IgD-negative memory B cell (primary cell): ENCODE results near the gene IL25. TPM values are rescaled to one million over a fixed set of nuclear protein-coding genes. Genes with fewer than 3 reads are reported as not detected.

ENCODE experiments used
- H3K27ac Mint-ChIP-seq, 3 donors: one replicate each; pipeline ENCODE4 v1.8.0; 2020 to 2022; ENCODE audit warnings: mild to moderate bottlenecking in 3 of 3, mixed read lengths in 3 of 3, moderate library complexity in 1 of 3
- H3K27me3 Mint-ChIP-seq: one replicate; pipeline ENCODE4 v1.8.0; 2021; ENCODE audit warnings: mixed read lengths
- H3K36me3 Mint-ChIP-seq: one replicate; pipeline ENCODE4 v1.8.0; 2020; ENCODE audit warnings: mild to moderate bottlenecking, mixed read lengths
- H3K4me1 Mint-ChIP-seq, 3 donors: one replicate each; pipeline ENCODE4 v1.8.0; 2020 to 2022; ENCODE audit warnings: mixed read lengths in 3 of 3, mild to moderate bottlenecking in 1 of 3
- H3K4me3 Mint-ChIP-seq, 4 donors: one replicate each; pipeline ENCODE4 v1.8.0; 2020 to 2022; ENCODE audit warnings: mild to moderate bottlenecking in 4 of 4, mixed read lengths in 4 of 4, moderate library complexity in 3 of 4
- H3K9me3 Mint-ChIP-seq, 3 donors: one replicate each; pipeline ENCODE4 v1.8.0; 2020 to 2021; ENCODE audit warnings: mixed read lengths in 3 of 3, mild to moderate bottlenecking in 1 of 3
- polyA plus RNA-seq: library from polyadenylated mRNA; unstranded; fragments of 300-500 nt; fragmentation: Illumina TruSeq; gene quantifications from one replicate; pipeline ENCODE4 v1.2.3, GENCODE V29; 2021

Gene IL25
- polyA plus RNA-seq, 1 donor from 2014 or later, result not detected

DNA sequence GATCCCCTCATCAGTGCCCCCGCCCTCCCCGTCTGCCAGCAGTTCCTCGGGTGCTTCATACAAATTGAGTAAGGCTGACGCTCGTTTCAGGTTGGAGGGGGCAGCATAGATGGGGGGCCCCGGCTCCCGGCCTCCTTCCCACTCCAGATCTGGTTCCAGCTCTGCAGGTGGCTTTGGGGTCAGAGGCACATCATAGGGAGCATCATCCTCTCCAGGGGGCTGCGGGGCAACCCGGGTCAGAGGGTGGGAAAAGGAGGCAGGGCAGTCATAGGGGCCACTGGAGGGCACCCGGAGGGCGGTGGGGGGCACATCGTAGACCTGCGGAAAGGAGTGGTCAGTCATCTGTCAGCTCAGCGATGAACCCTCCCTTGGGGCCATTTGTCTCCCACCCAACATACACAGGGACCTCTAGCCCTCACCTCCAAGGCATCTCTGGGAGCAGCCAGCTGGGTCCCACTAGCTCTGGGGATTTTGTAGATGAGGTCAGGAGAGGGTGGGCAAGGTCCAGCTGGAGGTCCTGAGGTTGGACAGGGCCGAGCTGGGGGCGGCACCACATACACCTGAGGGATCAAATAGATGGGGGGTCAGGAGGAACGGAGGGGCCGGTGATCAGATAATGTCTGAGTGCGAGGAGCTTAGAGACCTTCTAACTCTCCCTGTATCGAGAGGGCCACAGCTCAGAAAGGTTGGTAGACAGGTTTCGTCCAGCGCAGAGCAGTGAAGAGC, 12.7 kb upstream of the IL25 start:
- Mint-ChIP-seq H3K4me3 (no peak overlapping the region), H3K36me3 (no peaks in the 10 kb centered on the region), H3K27me3 (peaks cover 27% of the 10 kb centered on the region), H3K27ac (no peak overlapping the region), H3K4me1 (no peaks in the 10 kb centered on the region), H3K9me3 (no peaks in the 10 kb centered on the region)

DNA sequence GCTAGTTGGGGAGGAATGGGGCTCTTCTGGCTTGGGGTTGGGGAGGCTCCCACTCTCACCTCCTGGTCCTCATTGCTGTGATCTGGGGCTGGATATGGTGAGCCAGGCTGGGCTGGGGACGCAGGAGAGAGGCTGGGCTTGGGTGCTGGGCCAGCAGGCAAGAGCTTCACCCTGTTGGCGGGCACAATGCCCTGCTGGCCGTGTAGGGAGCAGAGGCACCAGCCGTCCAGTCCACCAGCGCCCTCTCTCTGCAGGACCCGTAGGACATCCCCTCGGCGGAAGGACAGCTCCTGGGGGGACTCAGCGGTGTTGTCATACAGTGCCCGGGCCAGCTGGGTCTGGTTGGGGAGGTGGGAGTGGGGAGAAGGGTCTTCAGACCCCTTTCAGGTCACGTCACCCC, 12.1 kb upstream of the IL25 start:
- Mint-ChIP-seq H3K36me3 (no peaks in the 10 kb centered on the region), H3K4me1 (no peaks in the 10 kb centered on the region), H3K27ac (no peak overlapping the region), H3K27me3 (peaks cover 20% of the 10 kb centered on the region), H3K9me3 (no peaks in the 10 kb centered on the region), H3K4me3 (no peak overlapping the region)

DNA sequence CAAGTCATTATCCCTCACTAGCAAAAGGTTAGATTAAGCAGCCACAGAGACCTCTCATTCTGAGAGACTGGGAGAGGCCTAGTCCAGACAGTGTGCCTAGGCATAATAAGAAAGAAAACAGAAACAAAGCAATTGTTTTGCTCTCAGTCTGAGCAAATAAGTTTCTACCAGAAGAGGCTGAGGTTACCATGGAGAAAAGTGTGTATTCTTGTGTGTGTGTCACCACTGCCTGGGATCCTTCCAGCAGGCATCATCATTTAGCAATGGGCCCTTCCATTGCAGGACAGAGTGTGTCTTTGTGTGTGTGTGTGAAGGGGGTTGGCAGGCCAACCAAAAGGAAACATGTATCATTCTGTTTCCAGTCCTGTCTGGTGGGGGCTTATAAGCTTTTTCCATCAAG, 11.3 kb upstream of the IL25 start:
- H3K4me3 Mint-ChIP-seq, result no peak overlapping the region
- no peaks in the 10 kb centered on the region for H3K9me3 Mint-ChIP-seq
- H3K36me3 Mint-ChIP-seq, result no peaks in the 10 kb centered on the region
- H3K4me1 Mint-ChIP-seq, result no peaks in the 10 kb centered on the region
- H3K27me3 Mint-ChIP-seq, result peaks cover 13% of the 10 kb centered on the region
- no peak overlapping the region for H3K27ac Mint-ChIP-seq

DNA sequence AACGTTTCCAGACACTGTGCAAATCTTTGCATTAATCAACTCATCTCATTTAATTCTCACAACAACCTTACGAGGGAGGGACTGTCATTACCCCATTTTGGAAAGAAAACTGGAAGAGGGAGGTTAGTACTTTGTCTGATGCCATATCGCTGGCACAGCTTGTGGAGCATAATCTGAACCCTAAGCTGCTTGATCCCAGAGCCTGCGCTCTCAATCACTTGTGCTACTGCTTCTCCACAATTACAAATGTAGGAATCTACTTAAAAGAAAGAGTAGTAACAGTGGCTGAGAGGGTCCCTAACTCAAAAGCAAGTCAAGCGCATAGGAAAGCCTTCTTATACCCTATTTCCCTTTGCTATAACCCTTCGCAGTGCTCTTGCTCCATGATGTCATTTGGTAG, 10.8 kb upstream of the IL25 start:
- H3K27ac Mint-ChIP-seq, result no peak overlapping the region
- no peaks in the 10 kb centered on the region for H3K9me3 Mint-ChIP-seq
- H3K4me3 Mint-ChIP-seq, result no peak overlapping the region
- H3K4me1 Mint-ChIP-seq, result no peaks in the 10 kb centered on the region
- peaks cover 13% of the 10 kb centered on the region for H3K27me3 Mint-ChIP-seq
- no peaks in the 10 kb centered on the region for H3K36me3 Mint-ChIP-seq

DNA sequence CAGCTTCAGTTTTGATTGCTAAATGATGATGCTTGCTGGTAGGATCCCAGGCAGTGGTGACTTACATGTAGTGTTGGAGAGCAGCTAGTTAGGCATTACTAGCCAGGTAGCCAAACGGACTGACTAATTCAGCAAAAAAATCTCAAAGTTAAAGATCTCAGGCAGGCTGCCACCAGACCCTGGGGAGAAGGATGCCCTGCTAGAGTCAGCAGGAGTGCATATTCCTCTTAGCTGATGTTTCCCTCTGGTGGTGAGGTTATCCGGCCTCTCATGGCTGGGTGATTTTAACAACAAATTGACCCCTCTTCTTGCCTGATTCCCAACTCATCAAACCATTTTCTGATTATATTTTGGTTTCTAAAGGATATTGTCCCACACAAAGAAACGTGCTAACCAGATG, 10.4 kb upstream of the IL25 start:
- H3K27me3 Mint-ChIP-seq, result peaks cover 17% of the 10 kb centered on the region
- H3K36me3 Mint-ChIP-seq, result no peaks in the 10 kb centered on the region
- H3K4me3 Mint-ChIP-seq, result no peak overlapping the region
- H3K9me3 Mint-ChIP-seq, result no peaks in the 10 kb centered on the region
- H3K27ac Mint-ChIP-seq, result no peak overlapping the region
- H3K4me1 Mint-ChIP-seq, result no peaks in the 10 kb centered on the region

DNA sequence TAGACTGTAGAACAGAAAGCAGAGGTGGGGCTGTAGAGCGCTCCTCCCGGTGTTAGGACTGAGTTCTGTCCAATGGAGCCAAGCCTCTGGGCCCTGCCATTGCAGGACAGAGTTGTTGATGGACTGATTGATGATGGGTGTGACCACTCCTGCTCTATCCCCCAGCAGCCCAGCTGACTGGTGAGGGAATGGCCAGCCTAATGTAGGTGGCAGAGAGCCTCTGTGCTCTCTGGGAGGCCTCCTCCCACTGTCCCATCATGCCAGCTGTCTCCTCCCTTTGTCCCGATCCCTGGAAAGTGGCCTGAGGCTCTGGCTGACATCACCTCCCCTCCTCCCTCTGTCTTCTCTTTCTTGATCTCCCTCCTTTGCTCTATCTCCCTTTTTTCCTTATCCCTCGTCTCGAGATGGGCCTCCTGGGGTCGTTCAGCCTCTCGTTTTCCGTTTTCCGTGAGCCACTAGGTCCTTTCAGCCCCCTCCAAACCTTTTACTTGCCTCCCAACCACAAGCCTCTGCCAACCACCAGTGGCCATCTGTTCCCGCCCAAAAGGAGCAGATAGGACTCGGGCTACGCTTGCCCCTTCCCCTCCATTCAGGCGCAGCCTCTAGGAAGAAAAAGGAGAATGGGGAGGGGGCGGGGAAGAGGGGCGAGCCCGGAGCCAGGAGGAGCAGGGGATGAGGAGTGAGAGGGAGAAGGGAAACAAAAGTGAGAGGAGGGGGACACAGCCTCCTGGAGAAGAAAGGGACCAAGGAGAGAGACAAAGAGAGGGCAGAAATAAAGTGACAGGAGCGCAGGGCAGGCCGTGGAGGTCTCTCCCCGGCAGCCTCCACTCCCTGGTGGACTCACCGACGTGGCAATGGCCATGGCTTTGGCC, 8.2 kb upstream of the IL25 start:
- H3K4me3 Mint-ChIP-seq, result no peak overlapping the region
- no peaks in the 10 kb centered on the region for H3K4me1 Mint-ChIP-seq
- peaks cover 23% of the 10 kb centered on the region for H3K27me3 Mint-ChIP-seq
- H3K27ac Mint-ChIP-seq, result no peak overlapping the region
- H3K9me3 Mint-ChIP-seq, result no peaks in the 10 kb centered on the region
- H3K36me3 Mint-ChIP-seq, result no peaks in the 10 kb centered on the region

DNA sequence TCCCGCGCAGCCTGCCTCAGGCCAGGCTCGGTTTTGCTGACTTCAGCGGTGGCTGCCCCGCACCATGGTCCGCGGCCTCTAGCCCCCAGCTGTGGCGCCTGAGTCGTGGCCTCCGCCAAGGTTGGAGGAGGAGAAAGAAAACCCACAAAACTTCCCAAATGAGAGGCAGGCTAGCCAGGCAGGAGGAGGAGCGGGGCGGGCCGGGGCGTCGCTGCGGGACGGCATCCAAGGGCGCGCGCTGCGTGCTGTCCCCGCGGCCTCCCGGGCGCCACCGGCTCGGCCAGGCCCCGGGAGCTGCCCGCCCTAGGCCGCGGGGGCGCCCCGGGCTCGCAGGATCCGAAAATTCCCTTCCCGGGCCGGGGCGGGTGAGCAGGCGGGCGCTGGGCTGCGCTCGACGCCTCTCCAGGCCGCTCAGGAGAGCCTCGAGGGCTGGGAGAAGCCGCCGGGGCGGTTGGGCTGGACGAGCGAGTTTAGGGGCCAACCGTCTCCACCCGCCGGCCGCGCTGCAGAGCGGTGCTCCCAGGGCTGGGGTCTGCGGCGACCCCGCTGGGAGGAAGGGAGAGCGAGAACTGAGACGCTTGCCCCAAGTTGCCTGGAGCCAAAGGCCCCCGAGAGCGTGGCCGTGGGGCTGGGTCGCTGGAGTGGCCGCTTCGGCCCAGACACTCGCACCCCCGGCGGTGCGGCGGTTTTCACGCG, 7.4 kb upstream of the IL25 start, which contains the start of gene EFS:
Gene EFS, minus strand, starts transcription at position 137 of the 696 bp plus-strand sequence. CDS start 147 bp downstream, outside the sequence.
- peak within 1 kb of the TSS in 1 of 4 donors; percentile 33 for H3K4me3 Mint-ChIP-seq
- H3K4me1 Mint-ChIP-seq, result no peaks in the 10 kb centered on the region
- no peaks in the 10 kb centered on the region for H3K36me3 Mint-ChIP-seq
- H3K27ac Mint-ChIP-seq, result no peak within 1 kb of the TSS
- H3K9me3 Mint-ChIP-seq, result no peaks in the 10 kb centered on the region
- peaks cover 23% of the 10 kb centered on the region for H3K27me3 Mint-ChIP-seq

DNA sequence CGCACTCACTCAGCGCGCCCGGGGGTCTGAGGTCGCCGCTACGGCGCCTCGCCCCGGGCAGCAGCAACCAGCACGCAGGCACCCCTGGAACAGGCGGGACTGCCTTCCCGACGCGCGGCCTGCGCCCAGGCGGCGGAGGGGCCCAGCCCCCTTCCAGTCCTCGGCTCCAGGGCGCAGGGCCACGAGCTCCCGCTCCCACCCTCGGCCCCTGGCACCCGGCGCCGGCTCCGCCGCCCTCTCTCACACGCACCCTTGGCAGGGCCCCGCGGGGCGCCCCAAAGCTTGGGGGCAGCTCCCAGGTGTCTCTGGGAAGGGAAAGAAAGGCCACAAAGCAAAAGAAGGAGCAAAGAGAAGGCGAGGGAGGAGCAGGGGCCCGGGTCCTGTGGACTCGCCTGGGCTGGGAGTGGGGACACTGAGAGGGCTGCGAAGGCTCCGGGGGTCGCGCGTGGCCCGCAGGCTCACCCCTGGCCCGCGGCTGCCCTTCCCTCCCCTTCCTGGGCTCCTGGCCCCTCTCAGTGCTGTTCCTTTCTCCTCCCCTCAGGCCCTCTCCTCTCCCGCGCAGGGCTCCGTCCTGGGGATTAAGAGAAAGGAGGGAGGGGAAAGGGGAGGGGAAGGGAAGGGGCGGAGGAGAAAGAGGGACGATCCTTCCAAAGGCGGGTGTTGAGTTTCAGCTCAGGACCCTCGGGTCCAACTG, 6.7 kb upstream of the IL25 start:
- peaks cover 23% of the 10 kb centered on the region for H3K27me3 Mint-ChIP-seq
- H3K4me3 Mint-ChIP-seq, result no peak overlapping the region
- H3K4me1 Mint-ChIP-seq, result no peaks in the 10 kb centered on the region
- H3K36me3 Mint-ChIP-seq, result no peaks in the 10 kb centered on the region
- H3K27ac Mint-ChIP-seq, result no peak overlapping the region
- no peaks in the 10 kb centered on the region for H3K9me3 Mint-ChIP-seq

DNA sequence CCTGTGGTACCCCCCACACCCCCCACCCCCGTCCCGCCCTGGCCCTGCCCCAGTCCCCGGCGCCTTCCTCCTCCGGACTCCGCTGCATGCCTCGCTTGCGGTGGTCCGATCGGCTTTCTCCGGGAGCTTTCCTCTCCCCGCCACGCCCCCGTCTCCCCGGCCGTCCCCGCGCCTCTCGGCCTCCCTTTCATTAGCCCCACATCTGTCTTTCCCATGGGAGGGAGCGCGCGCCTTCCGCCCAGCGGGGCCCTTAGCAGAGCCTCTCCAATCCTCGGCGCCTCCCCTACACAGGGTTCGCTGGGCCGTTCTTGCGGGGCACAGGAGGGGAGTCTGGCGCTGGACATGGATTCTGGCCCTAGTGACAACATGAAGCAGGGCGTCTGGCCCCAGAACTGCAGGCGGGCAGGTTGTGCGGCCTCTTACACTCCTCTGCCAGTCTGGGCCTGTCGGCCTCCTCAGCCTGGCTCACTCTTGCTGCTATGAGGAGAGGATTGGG, 6.1 kb upstream of the IL25 start:
- Mint-ChIP-seq H3K4me1 (no peaks in the 10 kb centered on the region), H3K4me3 (no peak overlapping the region), H3K27me3 (peaks cover 23% of the 10 kb centered on the region)

DNA sequence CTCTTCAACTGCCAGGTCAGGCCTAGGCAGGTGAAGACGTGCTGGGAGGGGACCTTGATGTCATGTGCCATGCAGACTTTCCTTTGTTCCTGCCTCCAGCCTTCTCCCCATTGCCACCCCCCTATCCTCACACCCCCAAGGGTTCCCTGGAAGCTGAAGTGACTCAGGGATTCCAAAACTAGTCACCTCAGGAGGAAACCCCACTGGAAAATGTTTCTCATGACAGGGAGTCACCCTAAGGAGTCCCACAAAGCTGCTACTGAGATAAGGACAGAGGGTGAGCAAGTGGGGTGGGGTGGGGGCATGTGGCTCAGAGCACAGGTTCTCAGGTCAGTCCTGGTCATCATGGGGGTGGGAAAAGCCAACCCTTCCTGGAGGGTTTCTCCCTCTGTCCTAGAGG, 2.4 kb upstream of the IL25 start:
- Mint-ChIP-seq H3K27ac (no peak overlapping the region), H3K4me3 (no peak overlapping the region), H3K36me3 (no peaks in the 10 kb centered on the region), H3K9me3 (no peaks in the 10 kb centered on the region), H3K4me1 (no peaks in the 10 kb centered on the region), H3K27me3 (peaks cover 17% of the 10 kb centered on the region)

More for the DNA sequence above, 6.1 kb upstream of the IL25 start:
- no peaks in the 10 kb centered on the region for H3K36me3 Mint-ChIP-seq
- H3K27ac Mint-ChIP-seq, result peak overlapping the region in 1 of 3 donors; percentile 88
- H3K9me3 Mint-ChIP-seq, result no peaks in the 10 kb centered on the region

DNA sequence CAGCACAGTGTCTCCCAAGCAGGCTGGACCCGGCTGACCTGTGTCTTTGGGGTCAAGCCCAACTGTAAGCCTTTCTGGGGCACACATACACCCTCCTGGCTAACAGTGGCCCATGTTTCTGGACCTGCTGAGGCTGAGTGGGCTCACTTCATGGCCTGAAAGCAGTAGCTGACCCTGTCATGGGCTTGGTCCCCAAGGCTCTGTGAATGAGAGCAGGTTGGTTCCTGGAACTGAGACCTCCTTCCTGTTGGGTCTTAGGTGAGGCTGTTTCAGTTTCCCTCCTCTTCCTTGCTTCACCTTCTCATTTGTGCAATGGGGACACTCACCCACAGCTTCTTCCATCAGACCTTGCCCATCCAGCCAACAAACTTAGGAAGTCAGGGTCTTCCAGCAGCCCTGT, 744 bp upstream of the IL25 start:
- H3K9me3 Mint-ChIP-seq, result no peaks in the 10 kb centered on the region
- H3K36me3 Mint-ChIP-seq, result no peaks in the 10 kb centered on the region
- H3K4me1 Mint-ChIP-seq, result no peaks in the 10 kb centered on the region
- H3K27me3 Mint-ChIP-seq, result peaks cover 13% of the 10 kb centered on the region
- no peak overlapping the region for H3K4me3 Mint-ChIP-seq
- no peak overlapping the region for H3K27ac Mint-ChIP-seq

DNA sequence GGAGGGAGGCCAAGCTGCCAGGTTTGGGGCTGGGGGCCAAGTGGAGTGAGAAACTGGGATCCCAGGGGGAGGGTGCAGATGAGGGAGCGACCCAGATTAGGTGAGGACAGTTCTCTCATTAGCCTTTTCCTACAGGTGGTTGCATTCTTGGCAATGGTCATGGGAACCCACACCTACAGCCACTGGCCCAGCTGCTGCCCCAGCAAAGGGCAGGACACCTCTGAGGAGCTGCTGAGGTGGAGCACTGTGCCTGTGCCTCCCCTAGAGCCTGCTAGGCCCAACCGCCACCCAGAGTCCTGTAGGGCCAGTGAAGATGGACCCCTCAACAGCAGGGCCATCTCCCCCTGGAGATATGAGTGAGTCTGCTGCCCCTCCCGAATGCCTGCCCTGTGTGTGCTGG, 432 bp downstream of the IL25 start:
- peaks cover 4% of the 10 kb centered on the region for H3K27me3 Mint-ChIP-seq
- H3K4me1 Mint-ChIP-seq, result no peaks in the 10 kb centered on the region
- H3K4me3 Mint-ChIP-seq, result no peak overlapping the region
- H3K36me3 Mint-ChIP-seq, result no peaks in the 10 kb centered on the region
- H3K9me3 Mint-ChIP-seq, result no peaks in the 10 kb centered on the region
- H3K27ac Mint-ChIP-seq, result no peak overlapping the region

DNA sequence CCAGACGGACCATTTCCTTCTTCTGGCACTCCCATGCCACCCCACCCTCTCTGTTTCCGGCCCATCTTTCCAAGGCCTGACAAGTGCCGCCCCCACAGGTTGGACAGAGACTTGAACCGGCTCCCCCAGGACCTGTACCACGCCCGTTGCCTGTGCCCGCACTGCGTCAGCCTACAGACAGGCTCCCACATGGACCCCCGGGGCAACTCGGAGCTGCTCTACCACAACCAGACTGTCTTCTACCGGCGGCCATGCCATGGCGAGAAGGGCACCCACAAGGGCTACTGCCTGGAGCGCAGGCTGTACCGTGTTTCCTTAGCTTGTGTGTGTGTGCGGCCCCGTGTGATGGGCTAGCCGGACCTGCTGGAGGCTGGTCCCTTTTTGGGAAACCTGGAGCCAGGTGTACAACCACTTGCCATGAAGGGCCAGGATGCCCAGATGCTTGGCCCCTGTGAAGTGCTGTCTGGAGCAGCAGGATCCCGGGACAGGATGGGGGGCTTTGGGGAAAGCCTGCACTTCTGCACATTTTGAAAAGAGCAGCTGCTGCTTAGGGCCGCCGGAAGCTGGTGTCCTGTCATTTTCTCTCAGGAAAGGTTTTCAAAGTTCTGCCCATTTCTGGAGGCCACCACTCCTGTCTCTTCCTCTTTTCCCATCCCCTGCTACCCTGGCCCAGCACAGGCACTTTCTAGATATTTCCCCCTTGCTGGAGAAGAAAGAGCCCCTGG, 3.1 kb downstream of the IL25 start:
- no peaks in the 10 kb centered on the region for H3K4me1 Mint-ChIP-seq
- H3K9me3 Mint-ChIP-seq, result no peaks in the 10 kb centered on the region
- H3K27me3 Mint-ChIP-seq, result peaks cover 1% of the 10 kb centered on the region
- no peak overlapping the region for H3K27ac Mint-ChIP-seq
- no peaks in the 10 kb centered on the region for H3K36me3 Mint-ChIP-seq
- peak overlapping the region in 1 of 4 donors; percentile 39 for H3K4me3 Mint-ChIP-seq

DNA sequence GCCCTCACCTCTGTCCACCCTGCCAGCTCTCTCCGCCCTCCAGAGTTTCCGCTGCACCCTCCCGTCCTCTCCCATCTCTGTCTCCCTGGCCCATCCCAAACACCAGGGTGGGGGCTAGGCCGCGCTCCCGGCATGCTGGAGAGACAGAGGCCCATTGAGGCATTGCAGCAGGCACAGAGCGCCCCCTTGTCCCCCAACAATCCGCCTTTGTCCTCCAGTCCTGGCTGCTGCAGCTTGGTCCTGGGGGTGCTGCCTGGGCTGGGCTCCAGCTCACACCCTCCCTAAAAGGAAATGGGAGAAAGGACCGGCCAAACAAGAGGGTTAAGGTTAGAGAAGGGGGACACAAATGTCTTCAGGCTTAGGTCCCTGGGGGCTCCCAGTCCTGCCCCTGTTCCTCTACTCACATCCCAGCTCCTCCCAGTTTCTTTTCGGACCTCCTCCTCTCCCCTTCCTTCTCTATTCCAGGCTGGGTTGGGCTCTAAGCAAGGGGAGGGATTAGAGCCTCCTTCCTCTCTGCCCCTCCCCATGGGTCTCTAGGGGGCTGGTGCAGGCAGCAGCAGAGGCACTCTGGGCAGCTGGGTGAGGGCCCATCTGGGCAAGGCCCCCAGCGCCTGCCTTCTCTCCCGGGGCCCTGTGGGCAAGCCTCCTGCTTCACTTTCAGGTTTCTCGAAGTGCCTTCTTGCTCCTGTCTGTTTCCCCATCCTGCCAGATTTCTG, 4.0 kb downstream of the IL25 start, which contains the start of gene CMTM5:
Gene CMTM5, plus strand, starts transcription at position 565 of the 716 bp plus-strand sequence. CDS start 206 bp downstream, outside the sequence.
- Mint-ChIP-seq H3K4me1 (no peaks in the 10 kb centered on the region), H3K36me3 (no peaks in the 10 kb centered on the region), H3K27ac (no peak within 1 kb of the TSS), H3K27me3 (peaks cover 5% of the 10 kb centered on the region), H3K9me3 (no peaks in the 10 kb centered on the region), H3K4me3 (peak within 1 kb of the TSS in 1 of 4 donors; percentile 39)
